GM18517 (cell line): Measurements from ENCODE around the gene GAS2L1.

Source experiments
- ATAC-seq: cut with Tn5 transposase; IDR thresholded peaks from one replicate; pipeline ENCODE4 v1.9.1; 2021; ENCODE audit warnings: mild to moderate bottlenecking, moderate library complexity; ENCODE audit not compliant: unreplicated experiment

Gene GAS2L1

GRCh38 chr22:29325785-29326315 lies 19.4 kb downstream of the GAS2L1 start:
- ATAC-seq = no peak

- ATAC-seq = no peak
Observed at GRCh38 chr22:29326481-29326880, 20.0 kb downstream of the GAS2L1 start.

GRCh38 chr22:29327089-29327764 lies 20.8 kb downstream of the GAS2L1 start:
- ATAC-seq = no peak

GRCh38 chr22:29328055-29328454 lies 21.6 kb downstream of the GAS2L1 start:
- ATAC-seq = no peak

GRCh38 chr22:29328566-29329500 lies 22.4 kb downstream of the GAS2L1 start:
- ATAC-seq = no peak

GRCh38 chr22:29329581-29329980 lies 23.1 kb downstream of the GAS2L1 start:
- no peak for ATAC-seq

- no peak for ATAC-seq
Observed at GRCh38 chr22:29330291-29330690, 23.8 kb downstream of the GAS2L1 start.

GRCh38 chr22:29330753-29331152 lies 24.3 kb downstream of the GAS2L1 start:
- no peak for ATAC-seq

GRCh38 chr22:29331213-29331612 lies 24.8 kb downstream of the GAS2L1 start:
- no peak for ATAC-seq

GRCh38 chr22:29331658-29332300 lies 25.3 kb downstream of the GAS2L1 start:
- no peak for ATAC-seq

- no peak for ATAC-seq
Observed at GRCh38 chr22:29332886-29333496, 26.5 kb downstream of the GAS2L1 start.

- no peak for ATAC-seq
Observed at GRCh38 chr22:29334148-29334547, 27.7 kb downstream of the GAS2L1 start.

- no peak for ATAC-seq
Observed at GRCh38 chr22:29334696-29335344, 28.4 kb downstream of the GAS2L1 start.

- no peak for ATAC-seq
Observed at GRCh38 chr22:29335656-29336055, 29.2 kb downstream of the GAS2L1 start.

- no peak for ATAC-seq
Observed at GRCh38 chr22:29336751-29337490, 30.5 kb downstream of the GAS2L1 start.

- no peak for ATAC-seq
Observed at GRCh38 chr22:29337631-29338284, 31.3 kb downstream of the GAS2L1 start.

GRCh38 chr22:29338398-29338797 lies 31.9 kb downstream of the GAS2L1 start:
- ATAC-seq = no peak

GRCh38 chr22:29339381-29340235 lies 33.2 kb downstream of the GAS2L1 start:
- ATAC-seq = no peak
